K562 (cell line): Measurements from ENCODE around the gene EVX1. TPM values are rescaled to one million over a fixed set of nuclear protein-coding genes. Genes with fewer than 3 reads are reported as not detected.

ENCODE experiments used
- ATAC-seq: fragments of 200-7000 bp; cut with Tn5 transposase; 3 replicates; pipeline ENCODE4 v1.9.1; 2020; ENCODE audit warnings: moderate library complexity
- BruUV-seq: library from RNA; stranded (reverse); fragments of 400-500 nt; replicated peaks from 2 replicates; lab custom pipeline; 2021; lab: Mats Ljungman, UMichigan
- CTCF ChIA-PET: fragments of 300-600 bp; formaldehyde crosslinking; extraction: SDS; loops from one replicate; lab custom pipeline; 2021; ENCODE audit warnings: low intra/inter-chr PET ratio; lab: Yijun Ruan, JAX
- POLR2A ChIA-PET: fragments of 300-600, 350-650 bp; sonication (Branson Sonifier 250); formaldehyde crosslinking; extraction: SDS; loops from one replicate; lab custom pipeline; 2021; ENCODE audit warnings: antibody characterized with exemption, inconsistent platforms; lab: Yijun Ruan, JAX
- DNase-seq, 4 experiments: peaks; one replicate each; pipeline versions ENCODE4 v3.0.0 to v3.0.0-alpha.2; 2011 to 2018; ENCODE audit warnings: low spot score in 3 of 4, mixed read lengths in 3 of 4; ENCODE audit errors: extremely low read depth in 1 of 4
- FAIRE-seq: peaks from 2 replicates; lab custom pipeline; 2011; peaks lifted over from hg19 to GRCh38; lab: Jason Lieb, UNC
- H2AFZ ChIP-seq: 2 replicates; pipeline ENCODE4 v1.6.0; 2011; ENCODE audit warnings: low read depth, low read length, control low read depth, inconsistent platforms
- H3K27ac ChIP-seq: fragments of 200-600 bp; 3 replicates; pipeline ENCODE4 v1.8.0; 2011; ENCODE audit warnings: low read depth, mild to moderate bottlenecking, control low read depth, inconsistent platforms, low read length, moderate library complexity, mixed read lengths; ENCODE audit errors: extremely low read depth
- H3K27me3 ChIP-seq, 2 experiments: fragments of 300-600 bp in 1 of 2; 2 replicates in 1 of 2; 3 replicates in 1 of 2; pipeline versions ENCODE4 v1.6.0 to v1.8.0; 2011; ENCODE audit warnings: inconsistent platforms in 2 of 2, low read length in 2 of 2, mild to moderate bottlenecking in 1 of 2, mixed read lengths in 1 of 2, moderate library complexity in 1 of 2; ENCODE audit not compliant: control insufficient read depth in 2 of 2, insufficient read depth in 2 of 2
- H3K36me3 ChIP-seq: fragments of 300-600 bp; 3 replicates; pipeline ENCODE4 v1.8.0; 2011; ENCODE audit warnings: mild to moderate bottlenecking, low read length, inconsistent platforms; ENCODE audit not compliant: control insufficient read depth, insufficient read depth
- H3K4me1 ChIP-seq, 2 experiments: fragments of 200-600 bp in 1 of 2; replicated peaks in 1 of 2; 2 replicates in 1 of 2; 3 replicates in 1 of 2; pipeline versions ENCODE4 v1.5.1 to v1.8.0; 2011; ENCODE audit warnings: inconsistent platforms in 2 of 2, low read length in 2 of 2, mild to moderate bottlenecking in 1 of 2, mixed read lengths in 1 of 2, moderate library complexity in 1 of 2; ENCODE audit not compliant: control insufficient read depth in 2 of 2, insufficient read depth in 2 of 2
- H3K4me2 ChIP-seq: 2 replicates; pipeline ENCODE4 v1.6.1; 2011; ENCODE audit warnings: low read length, control low read depth, inconsistent platforms, mixed read lengths; ENCODE audit not compliant: insufficient read depth
- H3K4me3 ChIP-seq: fragments of 200-600 bp; sonication (generic), shearing (Covaris generic); 2 replicates; pipeline ENCODE4 v1.5.1; 2016; ENCODE audit warnings: control low read depth, inconsistent platforms
- H3K79me2 ChIP-seq: fragments of 200-600 bp; 3 replicates; pipeline ENCODE4 v1.8.0; 2011; ENCODE audit warnings: low read length, inconsistent platforms; ENCODE audit not compliant: control insufficient read depth, insufficient read depth
- H3K9ac ChIP-seq, 2 experiments: 2 replicates each; pipeline versions ENCODE4 v1.6.0 to v1.6.1; 2011; ENCODE audit warnings: low read depth in 2 of 2, low read length in 2 of 2, control low read depth in 1 of 2, inconsistent platforms in 1 of 2, mild to moderate bottlenecking in 1 of 2, mixed read lengths in 1 of 2; ENCODE audit not compliant: insufficient read depth in 1 of 2
- H3K9me1 ChIP-seq: one replicate; pipeline ENCODE4 v1.6.0; 2011; ENCODE audit warnings: inconsistent platforms, mild to moderate bottlenecking, low read length, moderate library complexity; ENCODE audit not compliant: control insufficient read depth, insufficient read depth
- H3K9me3 ChIP-seq: replicated peaks from 2 replicates; pipeline ENCODE4 v1.5.1; 2011; ENCODE audit warnings: low read depth, low read length, inconsistent platforms; ENCODE audit not compliant: control insufficient read depth, insufficient read depth
- H4K20me1 ChIP-seq: replicated peaks from 2 replicates; pipeline ENCODE4 v1.6.1; 2011; ENCODE audit warnings: low read length, inconsistent platforms, mixed read lengths; ENCODE audit not compliant: control insufficient read depth, insufficient read depth
- CBX1 ChIP-seq: sonication (generic); IDR thresholded peaks from 2 replicates; pipeline ENCODE4 v1.6.1; 2016; ENCODE audit warnings: antibody characterized with exemption, low read depth, mild to moderate bottlenecking
- CHCHD3 ChIP-seq: fragments of 250-450 bp; sonication (Bioruptor Pico); IDR thresholded peaks from 2 replicates; pipeline ENCODE4 v2.1.2; 2022; ENCODE audit warnings: mild to moderate bottlenecking
- CHD2 ChIP-seq: IDR thresholded peaks from 2 replicates; pipeline ENCODE4 v1.6.1; 2011; ENCODE audit warnings: low read depth, low read length
- DDX20 ChIP-seq: fragments of 450-650 bp; IDR thresholded peaks from 2 replicates; pipeline ENCODE4 v1.6.1; 2016; ENCODE audit warnings: missing genetic modification characterization, low read depth, mild to moderate bottlenecking, missing compliant biosample characterization, moderate library complexity
- EHMT2 ChIP-seq: fragments of 450-650 bp; IDR thresholded peaks from 2 replicates; pipeline ENCODE4 v1.6.1; 2018; ENCODE audit warnings: antibody characterized with exemption
- FOXA3 ChIP-seq, 2 experiments: fragments of 450-650 bp in 1 of 2; sonication (generic) in 1 of 2; formaldehyde crosslinking; IDR thresholded peaks in 1 of 2; conservative IDR thresholded peaks in 1 of 2; 2 replicates each; pipeline versions ENCODE4 v1.4.0 to v1.8.0; 2020 to 2022; ENCODE audit warnings: mild to moderate bottlenecking in 2 of 2, missing genetic modification reagents in 1 of 2
- HDAC6 ChIP-seq: IDR thresholded peaks from 2 replicates; pipeline ENCODE4 v1.6.1; 2012; ENCODE audit warnings: low read depth, mild to moderate bottlenecking, control low read depth, inconsistent platforms, low read length, moderate library complexity
- MYBL2 ChIP-seq, 2 experiments: fragments of 450-650 bp in 1 of 2; sonication (generic) in 1 of 2; formaldehyde crosslinking in 1 of 2; IDR thresholded peaks; 2 replicates each; pipeline versions ENCODE4 v1.6.1 to v1.8.1; 2017 to 2022; ENCODE audit warnings: borderline replicate concordance in 1 of 2, inconsistent platforms in 1 of 2, low read depth in 1 of 2, mild to moderate bottlenecking in 1 of 2, missing genetic modification reagents in 1 of 2, moderate library complexity in 1 of 2
- PURB ChIP-seq: sonication (generic); formaldehyde crosslinking; IDR thresholded peaks from 2 replicates; pipeline ENCODE4 v1.9.0; 2021; ENCODE audit warnings: low read depth, mild to moderate bottlenecking, missing genetic modification reagents
- RHOXF2B ChIP-seq: fragments of 250-450 bp; sonication (Bioruptor Pico); conservative IDR thresholded peaks from 2 replicates; pipeline ENCODE4 v1.5.1; 2021
- SRF ChIP-seq, 2 experiments: fragments of 250-450, 450-650 bp in 1 of 2; sonication (Bioruptor Pico) in 1 of 2; sonication (generic) in 1 of 2; formaldehyde crosslinking; IDR thresholded peaks; 2 replicates each; pipeline versions ENCODE4 v1.5.0 to v1.5.1; 2020 to 2022; ENCODE audit warnings: mild to moderate bottlenecking in 1 of 2, missing genetic modification reagents in 1 of 2
- TBP ChIP-seq: optimal IDR thresholded peaks from 2 replicates; pipeline ENCODE3; 2011; ENCODE audit warnings: low read depth, low read length, improper control_type of control experiment
- TCFL5 ChIP-seq: fragments of 250-450 bp; sonication (Bioruptor Pico); conservative IDR thresholded peaks from 2 replicates; pipeline ENCODE4 v1.6.1; 2021; ENCODE audit warnings: mild to moderate bottlenecking, moderate library complexity, matching md5 sums
- ZNF146 ChIP-seq: IDR thresholded peaks from one replicate; pipeline ENCODE4 v1.6.1; 2018; ENCODE audit warnings: missing compliant biosample characterization; ENCODE audit not compliant: unreplicated experiment
- ZNF77 ChIP-seq: fragments of 250-450 bp; sonication (Bioruptor Pico); IDR thresholded peaks from 2 replicates; pipeline ENCODE4 v1.5.0; 2020
- WGBS: fragments of 100-300 bp; shearing (Covaris generic); methylation state at CpG from one replicate; pipeline ENCODE4 v1.1.6; 2016; ENCODE audit warnings: low coverage, mixed read lengths; ENCODE audit not compliant: insufficient coverage; ENCODE audit errors: missing lambda C conversion rate; 5-methylcytosine and 5-hydroxymethylcytosine counted together
- in situ Hi-C: fragments of 300-500 bp; cut with MboI; formaldehyde crosslinking; loops from 4 replicates; pipeline ENCODE4 v1.15.0; 2018; ENCODE audit warnings: inconsistent platforms, mixed read lengths
- intact Hi-C: fragments of 100-400 bp; cut with micrococcal nuclease; formaldehyde crosslinking; loops from 2 replicates; pipeline ENCODE4 v1.14.2; 2022
- polyA plus RNA-seq, 8 experiments: library from polyadenylated mRNA; depleted of rRNA in 4 of 8; stranded (reverse) in 5 of 8; unstranded in 3 of 8; fragments of >200 nt; fragmentation: Nextera tagmentation in 2 of 8; fragmentation: Illumina TruSeq in 1 of 8; extraction: Ambion mirVana in 2 of 8; extraction: Trizol in 1 of 8; gene quantifications; 2 replicates each; pipeline versions ENCODE4 v1.2.1 to v1.2.3, GENCODE V29; 2011 to 2014; ENCODE audit warnings: inconsistent platforms in 1 of 8, missing spikeins in 1 of 8
- total RNA-seq, 7 experiments: library from RNA; depleted of rRNA in 6 of 7; stranded (reverse); fragments of >200 nt in 6 of 7; fragmentation: Illumina TruSeq in 2 of 7; extraction: Trizol in 2 of 7; gene quantifications; 2 replicates each; pipeline versions ENCODE4 v1.2.1 to v1.2.3, GENCODE V29; 2011 to 2021; ENCODE audit warnings: low replicate concordance in 1 of 7
- TF ChIP-seq, protein P1 (sequence below): IDR thresholded peaks from 2 replicates; pipeline ENCODE4 v1.6.1; 2014; ENCODE audit warnings: antibody characterized with exemption
- TF ChIP-seq, protein P2 (sequence below): fragments of 450-650 bp; formaldehyde crosslinking; IDR thresholded peaks from 2 replicates; pipeline ENCODE4 v1.4.0; 2020; ENCODE audit warnings: mild to moderate bottlenecking

Gene EVX1
- total and polyA plus RNA-seq, 9 of the 15 experiments (the other 6 are each of a cell fraction or from before 2014, with no cell fraction given) = not detected

DNA sequence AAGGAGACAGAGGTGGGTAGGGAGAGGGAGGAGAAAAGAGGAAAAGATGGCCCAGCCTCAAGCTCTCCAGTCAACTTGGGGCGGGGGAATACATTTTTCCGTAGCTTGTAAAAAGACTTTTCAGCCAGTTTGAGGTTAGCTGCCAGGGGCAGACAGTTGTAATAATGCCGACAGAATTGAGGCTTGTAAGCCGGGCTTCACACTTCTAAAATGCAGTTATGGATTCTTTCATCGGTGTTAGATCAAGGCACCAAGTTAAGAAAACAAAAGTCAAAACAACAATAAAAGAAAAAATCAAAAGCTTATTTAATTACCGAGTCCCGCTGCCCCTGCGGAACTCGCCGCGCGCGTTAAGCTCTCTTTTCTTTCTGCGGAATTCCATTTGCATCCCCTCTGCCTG is 448 bp upstream of the EVX1 start:
- Histone ChIP-seq H3K36me3 (no peaks in the 10 kb centered on the region), H3K9ac (no peak overlapping the region), H3K4me3 (no peak overlapping the region), H3K79me2 (no peaks in the 10 kb centered on the region), H3K27ac (no peak overlapping the region), H4K20me1 (peaks cover 12% of the 10 kb centered on the region; the same call in 1 of the 2 replicates), H3K27me3 (peaks cover 77 to 92% of the 10 kb centered on the region in 2 experiments), H3K4me2 (no peak overlapping the region), H2AFZ (no peak overlapping the region), H3K4me1 (peaks cover 0 to 26% of the 10 kb centered on the region in 2 experiments; a peak in 2 of 5 replicates), H3K9me1 (peaks cover 2% of the 10 kb centered on the region), H3K9me3 (no peaks in the 10 kb centered on the region)
- no TSS peak for BruUV-seq
- DNase-seq (no peak), FAIRE-seq (no peak), ATAC-seq (no peak)
- in situ Hi-C loops = no loop called here
- ChIA-PET POLR2A (interaction anchor here (1.1 kb wide), 1 partner anchor 14 kb away, joined by 3 read pairs; no protein-coding TSS in a partner anchor), CTCF (no interaction called here)
- TF ChIP-seq DDX20 (tag) = no peak
- TF ChIP-seq TBP = no peak
- no peak for TF ChIP-seq MYBL2 (IDR thresholded peaks at IDR 0.05; ENCODE audit: low read depth)
- no peak for TF ChIP-seq MYBL2 (CRISPR knock-in tag; IDR thresholded peaks at IDR 0.05; ENCODE audit: borderline replicate concordance)
- TF ChIP-seq, protein P1, sequence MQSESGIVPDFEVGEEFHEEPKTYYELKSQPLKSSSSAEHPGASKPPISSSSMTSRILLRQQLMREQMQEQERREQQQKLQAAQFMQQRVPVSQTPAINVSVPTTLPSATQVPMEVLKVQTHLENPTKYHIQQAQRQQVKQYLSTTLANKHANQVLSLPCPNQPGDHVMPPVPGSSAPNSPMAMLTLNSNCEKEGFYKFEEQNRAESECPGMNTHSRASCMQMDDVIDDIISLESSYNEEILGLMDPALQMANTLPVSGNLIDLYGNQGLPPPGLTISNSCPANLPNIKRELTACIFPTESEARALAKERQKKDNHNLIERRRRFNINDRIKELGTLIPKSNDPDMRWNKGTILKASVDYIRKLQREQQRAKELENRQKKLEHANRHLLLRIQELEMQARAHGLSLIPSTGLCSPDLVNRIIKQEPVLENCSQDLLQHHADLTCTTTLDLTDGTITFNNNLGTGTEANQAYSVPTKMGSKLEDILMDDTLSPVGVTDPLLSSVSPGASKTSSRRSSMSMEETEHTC = no peak
- TF ChIP-seq RHOXF2B = no peak
- TF ChIP-seq FOXA3 (CRISPR knock-in tag; conservative IDR thresholded peaks at IDR 0.05 in 1 of 2, IDR thresholded peaks at IDR 0.05 in 1 of 2) = no peak
- TF ChIP-seq ZNF77 (CRISPR knock-in tag) = no peak
- TF ChIP-seq EHMT2 = no peak
- TF ChIP-seq TCFL5 (CRISPR knock-in tag) = no peak
- TF ChIP-seq CHCHD3 (CRISPR knock-in tag) = no peak
- TF ChIP-seq, protein P2, sequence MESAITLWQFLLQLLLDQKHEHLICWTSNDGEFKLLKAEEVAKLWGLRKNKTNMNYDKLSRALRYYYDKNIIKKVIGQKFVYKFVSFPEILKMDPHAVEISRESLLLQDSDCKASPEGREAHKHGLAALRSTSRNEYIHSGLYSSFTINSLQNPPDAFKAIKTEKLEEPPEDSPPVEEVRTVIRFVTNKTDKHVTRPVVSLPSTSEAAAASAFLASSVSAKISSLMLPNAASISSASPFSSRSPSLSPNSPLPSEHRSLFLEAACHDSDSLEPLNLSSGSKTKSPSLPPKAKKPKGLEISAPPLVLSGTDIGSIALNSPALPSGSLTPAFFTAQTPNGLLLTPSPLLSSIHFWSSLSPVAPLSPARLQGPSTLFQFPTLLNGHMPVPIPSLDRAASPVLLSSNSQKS (CRISPR knock-in tag) = no peak
- TF ChIP-seq CBX1 = no peak
- TF ChIP-seq SRF (CRISPR knock-in tag; IDR thresholded peaks at IDR 0.05) = no peak
- TF ChIP-seq HDAC6 = no peak
- TF ChIP-seq CHD2 = no peak
- TF ChIP-seq PURB (CRISPR knock-in tag) = no peak
- TF ChIP-seq ZNF146 (CRISPR knock-in tag) = no peak
- intact Hi-C loops = no loop called here
- WGBS = 43% methylated on average over 14 of the region's 14 CpGs
